Suprapubic skin (tissue), 4 donors: ENCODE measurements around the gene MFN2. TPM values are rescaled to one million over a fixed set of nuclear protein-coding genes. Genes with fewer than 3 reads are reported as not detected.
"Not testable (repeated sequence)": the region's sequence is repeated elsewhere in the genome, so short reads cannot be mapped to it uniquely, and the experiment has no call there.

Experiments used
- DNase-seq, 2 donors: peaks; one replicate each; pipeline ENCODE4 v3.0.0-alpha.2; 2019; ENCODE audit warnings: low spot score in 2 of 2
- H3K27ac ChIP-seq: fragments of 200-600 bp; sonication (generic); one replicate; pipeline ENCODE4 v1.5.1; 2019
- H3K27me3 ChIP-seq: fragments of 200-600 bp; sonication (generic); one replicate; pipeline ENCODE4 v1.5.1; 2019
- H3K36me3 ChIP-seq: fragments of 200-600 bp; sonication (generic); one replicate; pipeline ENCODE4 v1.5.1; 2019
- H3K4me1 ChIP-seq: fragments of 200-600 bp; sonication (generic); one replicate; pipeline ENCODE4 v1.5.1; 2019
- H3K4me3 ChIP-seq: fragments of 200-600 bp; sonication (generic); one replicate; pipeline ENCODE4 v1.5.1; 2019; ENCODE audit warnings: mild to moderate bottlenecking
- H3K9me3 ChIP-seq: fragments of 200-600 bp; sonication (generic); one replicate; pipeline ENCODE4 v1.5.1; 2019
- CTCF ChIP-seq, 2 donors: fragments of 200-600 bp in 1 of 2; fragments of 450-650 bp in 1 of 2; sonication (generic) in 1 of 2; IDR thresholded peaks; one replicate each; pipeline ENCODE4 v1.5.1; 2016 to 2019; ENCODE audit warnings: antibody characterized with exemption in 2 of 2, mild to moderate bottlenecking in 1 of 2, moderate library complexity in 1 of 2
- EP300 ChIP-seq: sonication (generic); formaldehyde crosslinking; IDR thresholded peaks from one replicate; pipeline ENCODE4 v1.6.1; 2017; ENCODE audit warnings: antibody characterized with exemption
- POLR2A ChIP-seq, 2 donors: fragments of 450-650 bp; IDR thresholded peaks; one replicate each; pipeline ENCODE4 v1.6.1; 2017; ENCODE audit warnings: antibody characterized with exemption in 2 of 2, mild to moderate bottlenecking in 2 of 2, moderate library complexity in 2 of 2
- POLR2AphosphoS5 ChIP-seq, 3 donors: sonication (generic); formaldehyde crosslinking; IDR thresholded peaks; one replicate each; pipeline ENCODE4 v1.6.1; 2017; ENCODE audit warnings: antibody characterized with exemption in 3 of 3
- WGBS: methylation state at CpG from one replicate; pipeline ENCODE4 v1.1.5; 2018; 5-methylcytosine and 5-hydroxymethylcytosine counted together
- total RNA-seq, 4 donors: library from RNA; depleted of rRNA; stranded (reverse); fragments of >200 nt; gene quantifications; one replicate each; pipeline ENCODE4 v1.1.0, GENCODE V29; 2016

MFN2 gene
- total RNA-seq, 4 donors from 2014 or later = 106 to 146 (median 124) TPM

DNA sequence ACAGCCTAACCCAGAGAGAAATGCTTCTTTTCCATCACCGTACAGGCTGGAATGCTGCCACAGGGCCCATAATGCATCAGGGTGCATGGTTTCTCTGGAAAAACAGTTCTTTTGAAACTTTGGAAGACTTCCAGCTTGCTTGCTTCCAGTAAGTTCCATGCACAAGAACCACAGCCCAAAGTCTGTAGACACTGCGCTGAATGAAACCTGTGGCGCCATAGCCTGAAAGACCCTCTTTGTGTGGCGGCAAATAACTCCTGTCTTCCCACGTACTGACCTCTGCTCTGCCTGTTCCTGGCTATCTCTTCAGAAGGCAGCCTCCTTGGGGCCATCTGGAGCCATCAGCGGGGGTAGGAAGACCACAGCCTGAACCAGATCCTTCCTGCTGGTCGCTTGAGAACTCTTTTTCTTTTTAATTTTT lies 54.1 kb downstream of the MFN2 start:
- Histone ChIP-seq H3K36me3 (peaks cover 24% of the 10 kb centered on the region), H3K27ac (no peak overlapping the region), H3K27me3 (no peaks in the 10 kb centered on the region), H3K4me1 (no peaks in the 10 kb centered on the region), H3K4me3 (no peak overlapping the region), H3K9me3 (no peaks in the 10 kb centered on the region)
- TF ChIP-seq CTCF (IDR thresholded peaks at IDR 0.05) = no peak
- no peak for TF ChIP-seq POLR2A (IDR thresholded peaks at IDR 0.05)
- no peak for TF ChIP-seq POLR2AphosphoS5 (IDR thresholded peaks at IDR 0.05)
- no peak for TF ChIP-seq EP300
- DNase-seq = no peak
- 75% methylated on average over 7 of the region's 7 CpGs for WGBS

GRCh38 chr1:12035312-12035711 lies 55.1 kb downstream of the MFN2 start:
- no peak for TF ChIP-seq POLR2A (IDR thresholded peaks at IDR 0.05)
- TF ChIP-seq POLR2AphosphoS5 (IDR thresholded peaks at IDR 0.05) = no peak
- TF ChIP-seq CTCF (IDR thresholded peaks at IDR 0.05) = no peak
- no peak for TF ChIP-seq EP300
- no peaks in the 10 kb centered on the region for H3K4me1 ChIP-seq
- no peak overlapping the region for H3K27ac ChIP-seq
- no peaks in the 10 kb centered on the region for H3K9me3 ChIP-seq
- DNase-seq = no peak
- H3K4me3 ChIP-seq = no peak overlapping the region
- H3K36me3 ChIP-seq = peaks cover 15% of the 10 kb centered on the region
- 65% methylated on average over 4 of the region's 4 CpGs for WGBS
- no peaks in the 10 kb centered on the region for H3K27me3 ChIP-seq

DNA sequence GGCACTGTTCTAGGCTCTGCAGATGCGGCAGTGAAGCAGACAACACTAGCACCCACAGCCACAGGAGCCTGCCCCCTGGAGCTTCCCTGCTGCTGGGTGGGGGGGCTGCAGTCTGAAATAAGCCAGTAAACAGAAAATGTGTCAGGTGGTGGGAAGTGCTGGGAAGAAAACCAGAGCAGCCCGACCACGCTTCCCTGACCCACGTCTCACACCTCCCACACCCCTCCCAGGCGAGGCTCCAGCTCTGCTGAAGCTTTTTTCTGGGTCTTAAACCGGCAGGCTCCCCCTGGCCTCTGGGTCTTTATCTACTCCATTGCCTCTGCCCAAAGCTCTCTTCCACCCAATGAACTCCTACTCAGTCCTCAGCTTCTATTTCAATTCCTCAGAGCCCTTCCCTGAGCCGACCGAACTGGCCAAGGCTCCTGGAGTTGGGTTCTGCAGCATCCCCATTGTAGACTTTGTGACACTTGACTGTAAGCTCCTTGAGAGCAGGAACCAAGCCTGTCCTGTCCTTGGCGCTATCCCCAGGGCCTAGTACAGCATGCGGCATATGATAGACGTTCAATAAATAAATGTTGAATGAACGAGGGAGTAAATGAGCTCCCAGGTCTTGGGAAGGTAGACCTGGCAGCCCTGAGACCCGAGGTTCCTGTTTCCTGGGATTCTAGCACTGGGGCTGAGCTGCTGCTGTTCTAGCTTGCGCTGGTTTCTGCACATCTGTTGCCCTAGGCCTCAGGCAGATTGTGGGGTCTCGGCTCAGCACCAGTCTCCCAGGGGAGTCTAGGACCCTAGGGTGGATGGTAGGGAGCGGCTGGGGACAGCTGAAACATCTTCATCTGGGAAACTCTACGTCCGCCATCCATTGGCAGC lies 57.5 kb downstream of the MFN2 start:
- WGBS = 89% methylated on average over 16 of the region's 18 CpGs
- Histone ChIP-seq H3K27me3 (no peaks in the 10 kb centered on the region), H3K36me3 (no peaks in the 10 kb centered on the region), H3K9me3 (no peaks in the 10 kb centered on the region), H3K4me1 (no peaks in the 10 kb centered on the region), H3K4me3 (no peak overlapping the region), H3K27ac (no peak overlapping the region)
- DNase-seq = no peak
- no peak for TF ChIP-seq CTCF (IDR thresholded peaks at IDR 0.05)
- no peak for TF ChIP-seq POLR2A (IDR thresholded peaks at IDR 0.05)
- TF ChIP-seq EP300 = no peak
- TF ChIP-seq POLR2AphosphoS5 (IDR thresholded peaks at IDR 0.05) = no peak

DNA sequence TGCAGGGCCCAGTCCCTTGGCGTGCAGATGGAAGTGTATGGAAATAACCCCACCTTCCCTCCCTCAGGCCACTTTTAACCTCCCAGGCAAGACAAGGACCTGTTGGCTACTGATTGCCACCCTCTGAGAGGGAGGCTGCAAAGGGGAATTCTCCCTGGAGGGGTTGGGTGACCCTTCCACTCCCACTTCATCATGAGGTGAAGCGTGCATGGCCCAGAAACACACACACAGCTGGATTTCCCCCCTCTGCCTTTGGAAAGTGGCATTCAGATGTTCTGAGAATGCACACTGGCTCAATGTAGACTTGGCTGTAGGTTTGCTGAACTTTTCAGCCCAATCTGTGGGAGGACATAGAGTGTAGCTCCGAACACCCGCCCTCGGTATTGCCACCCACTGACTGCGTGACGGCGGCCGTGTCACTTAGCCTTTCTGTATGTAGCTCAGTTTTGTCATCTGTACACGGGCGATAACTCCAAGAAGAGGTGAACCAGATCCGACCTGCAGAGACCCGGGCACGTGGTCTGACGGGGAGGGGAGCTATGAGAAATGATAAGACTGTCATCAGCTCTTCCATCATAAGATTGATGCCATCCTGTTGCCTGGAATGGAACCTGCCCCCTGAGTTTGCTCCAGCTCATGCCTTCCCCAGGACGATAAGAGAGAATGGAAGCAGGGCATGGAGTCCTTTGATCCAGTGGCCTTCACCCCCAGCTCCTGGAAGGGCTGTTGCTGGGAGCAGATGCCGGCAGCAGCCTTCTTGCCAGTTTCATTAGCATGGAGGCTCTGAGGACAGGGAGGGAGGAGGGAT lies 58.3 kb downstream of the MFN2 start:
- 83% methylated on average over 12 of the region's 17 CpGs for WGBS
- Histone ChIP-seq H3K27ac (no peak overlapping the region), H3K9me3 (no peaks in the 10 kb centered on the region), H3K36me3 (no peaks in the 10 kb centered on the region), H3K4me1 (no peaks in the 10 kb centered on the region), H3K27me3 (no peaks in the 10 kb centered on the region), H3K4me3 (no peak overlapping the region)
- no peak for TF ChIP-seq EP300
- no peak for TF ChIP-seq POLR2A (IDR thresholded peaks at IDR 0.05)
- TF ChIP-seq CTCF (IDR thresholded peaks at IDR 0.05) = no peak
- TF ChIP-seq POLR2AphosphoS5 (IDR thresholded peaks at IDR 0.05) = no peak
- DNase-seq = no peak

DNA sequence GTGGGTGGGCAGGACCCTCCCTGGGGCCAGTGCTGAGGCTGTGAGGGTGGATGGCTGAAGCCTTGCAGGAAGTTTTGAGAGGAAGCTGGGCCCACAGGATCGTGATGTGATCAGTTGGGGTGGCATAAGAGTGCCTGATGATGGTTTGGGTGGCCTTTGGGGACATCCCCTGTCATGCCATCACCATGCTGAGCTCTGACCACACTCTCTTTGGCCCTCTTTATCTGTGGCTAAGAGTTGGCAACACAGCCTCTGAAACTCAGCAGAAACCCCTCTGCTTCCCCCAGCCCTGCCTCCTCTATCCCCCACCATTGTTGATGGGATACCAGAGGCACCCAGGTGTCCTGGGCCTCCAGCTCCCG lies 58.9 kb downstream of the MFN2 start:
- Histone ChIP-seq H3K4me3 (no peak overlapping the region), H3K27me3 (no peaks in the 10 kb centered on the region), H3K36me3 (no peaks in the 10 kb centered on the region), H3K4me1 (no peaks in the 10 kb centered on the region), H3K27ac (no peak overlapping the region), H3K9me3 (no peaks in the 10 kb centered on the region)
- WGBS = 67% methylated on average over 1 of the region's 2 CpGs
- no peak for TF ChIP-seq CTCF (IDR thresholded peaks at IDR 0.05)
- no peak for TF ChIP-seq POLR2A (IDR thresholded peaks at IDR 0.05)
- TF ChIP-seq EP300 = no peak
- TF ChIP-seq POLR2AphosphoS5 (IDR thresholded peaks at IDR 0.05) = no peak
- DNase-seq = no peak

DNA sequence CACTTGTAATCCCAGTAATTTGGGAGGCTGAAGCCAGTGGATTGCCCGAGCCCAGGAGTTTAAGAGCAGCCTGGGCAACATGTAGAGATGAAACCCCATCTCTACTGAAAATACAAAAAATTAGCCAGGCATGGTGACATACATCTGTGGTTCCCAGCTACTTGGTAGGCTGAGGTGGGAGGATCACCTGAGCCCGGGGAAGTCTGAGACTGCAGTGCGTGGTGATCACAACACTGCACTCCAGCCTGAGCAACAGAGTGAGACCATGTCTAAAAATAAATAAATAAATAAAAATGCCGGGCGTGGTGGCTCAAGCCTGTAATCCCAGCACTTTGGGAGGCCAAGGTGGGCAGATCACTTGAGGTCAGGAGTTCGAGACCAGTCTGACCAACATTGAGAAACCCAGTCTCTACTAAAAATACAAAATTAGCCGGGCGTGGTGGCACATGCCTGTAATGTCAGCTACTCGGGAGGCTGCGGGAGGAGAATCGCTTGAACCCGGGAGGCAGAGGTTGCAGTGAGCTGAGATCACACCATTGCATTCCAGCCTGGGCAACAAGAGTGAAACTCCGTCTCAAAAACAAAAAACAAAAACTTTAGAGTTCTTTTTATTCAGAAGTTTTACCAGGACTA lies 59.7 kb downstream of the MFN2 start:
- not testable (repeated sequence) for DNase-seq, H3K27ac ChIP-seq, H3K27me3 ChIP-seq, H3K4me1 ChIP-seq, H3K4me3 ChIP-seq, H3K36me3 ChIP-seq, H3K9me3 ChIP-seq
- WGBS = 84% methylated on average over 13 of the region's 13 CpGs
